Left renal cortex interstitium (tissue), 4 donors: ENCODE data around the gene SELE. TPM values are rescaled to one million over a fixed set of nuclear protein-coding genes. Genes with fewer than 3 reads are reported as not detected.
"Not testable (repeated sequence)": the region's sequence is repeated elsewhere in the genome, so short reads cannot be mapped to it uniquely, and the experiment has no call there.

Experiments used
- DNase-seq, 4 donors: peaks; one replicate each; pipeline ENCODE4 v3.0.0-alpha.2; 2013; ENCODE audit warnings: low read depth in 4 of 4, low spot score in 2 of 4, missing footprints in 1 of 4
- polyA plus RNA-seq, 4 donors: library from polyadenylated mRNA; unstranded; fragments of 120-200 nt; gene quantifications; one replicate each; pipeline ENCODE4 v1.2.1, GENCODE V29; 2013; ENCODE audit not compliant: insufficient read length in 4 of 4

Gene SELE
- polyA plus RNA-seq, 4 donors, result 0.43 to 0.86 (median 0.69) TPM

GRCh38 chr1:169689395-169689794, 44.5 kb downstream of the SELE start:
- no peak for DNase-seq

GRCh38 chr1:169688377-169688776, 45.5 kb downstream of the SELE start:
- not testable (repeated sequence) for DNase-seq

- no peak for DNase-seq
Measured at GRCh38 chr1:169683661-169684060, 50.2 kb downstream of the SELE start.

- not testable (repeated sequence) for DNase-seq
Measured at GRCh38 chr1:169683168-169683567, 50.7 kb downstream of the SELE start.

- no peak for DNase-seq
Measured at GRCh38 chr1:169682071-169682470, 51.8 kb downstream of the SELE start.

- DNase-seq, result no peak
Measured at GRCh38 chr1:169681140-169681539, 52.7 kb downstream of the SELE start.

- DNase-seq, result no peak
Measured at GRCh38 chr1:169680377-169681019, 53.4 kb downstream of the SELE start.

- DNase-seq, result no peak
Measured at GRCh38 chr1:169679692-169680091, 54.2 kb downstream of the SELE start.

- no peak for DNase-seq
Measured at GRCh38 chr1:169676001-169676400, 57.9 kb downstream of the SELE start.

Other genes starting within 250 kb of the SELE start
- 10 to 100 TPM; 16.7 to 21.0 (median 17.8) TPM for gene SLC19A2, start 248.1 kb downstream of the SELE start, polyA plus RNA-seq
- gene F5, start 147.6 kb downstream of the SELE start, polyA plus RNA-seq, result 1 to 10 TPM; 1.9 to 3.9 (median 2.3) TPM
- 1 to 10 TPM; 3.6 to 8.8 (median 5.7) TPM for gene SELP, start 104.0 kb downstream of the SELE start, polyA plus RNA-seq
- gene SELL, start 22.5 kb downstream of the SELE start, polyA plus RNA-seq, result 1 to 10 TPM; 1.8 to 3.4 (median 2.6) TPM
- 10 to 100 TPM; 12.5 to 18.5 (median 16.0) TPM for gene METTL18, start 60.8 kb upstream of the SELE start, polyA plus RNA-seq
- gene SCYL3, start 159.8 kb upstream of the SELE start, polyA plus RNA-seq, result 10 to 100 TPM; 17.8 to 20.2 (median 19.4) TPM